Astrocyte (in vitro differentiated cells and primary cell): ENCODE measurements around the gene SEMA4D.

Experiments
- CTCF ChIP-seq: IDR thresholded peaks from 2 replicates; pipeline ENCODE4 v1.5.1; 2011; ENCODE audit warnings: low read depth, mild to moderate bottlenecking, inconsistent platforms, low read length, moderate library complexity; ENCODE audit not compliant: insufficient read depth
- EZH2 ChIP-seq: IDR thresholded peaks from 2 replicates; pipeline ENCODE4 v1.6.1; 2012; ENCODE audit warnings: mild to moderate bottlenecking, low read length, inconsistent platforms; ENCODE audit not compliant: insufficient read depth

- no peak for TF ChIP-seq CTCF
- no peak for TF ChIP-seq EZH2
Observed at GRCh38 chr9:89410022-89410421, 87.9 kb downstream of the SEMA4D start.
